Activated CD8-positive, alpha-beta T cell treated with anti-CD3 and anti-CD28 coated beads for 36 hours (primary cell): Measurements from ENCODE around the gene JAK1. TPM values are rescaled to one million over a fixed set of nuclear protein-coding genes. Genes with fewer than 3 reads are reported as not detected.

Experiments used
- ATAC-seq: fragments of 200-7000 bp; cut with Tn5 transposase; one replicate; pipeline ENCODE4 v1.10.0; 2021; ENCODE audit warnings: mild to moderate bottlenecking, moderate library complexity
- CTCF ChIA-PET: fragments of 350-600 bp; sonication (Branson Sonifier 250); formaldehyde crosslinking; loops from one replicate; lab custom pipeline; 2021; ENCODE audit warnings: antibody characterized with exemption; lab: Charles Lee
- POLR2A ChIA-PET: fragments of 350-600 bp; sonication (Branson Sonifier 250); formaldehyde crosslinking; loops from one replicate; lab custom pipeline; 2021; ENCODE audit warnings: antibody characterized with exemption; lab: Charles Lee
- DNase-seq: peaks from one replicate; pipeline ENCODE4 v3.0.0-alpha.2; 2020
- H3K27ac Mint-ChIP-seq: one replicate; pipeline ENCODE4 v1.8.0; 2021; ENCODE audit warnings: mild to moderate bottlenecking, mixed read lengths
- H3K27me3 Mint-ChIP-seq: one replicate; pipeline ENCODE4 v1.8.0; 2021; ENCODE audit warnings: mixed read lengths
- H3K36me3 Mint-ChIP-seq: one replicate; pipeline ENCODE4 v1.8.0; 2021; ENCODE audit warnings: low read depth, mixed read lengths
- H3K4me1 Mint-ChIP-seq: one replicate; pipeline ENCODE4 v1.8.0; 2021; ENCODE audit warnings: low read depth, mixed read lengths
- H3K4me3 Mint-ChIP-seq: one replicate; pipeline ENCODE4 v1.8.0; 2021; ENCODE audit warnings: mild to moderate bottlenecking, moderate library complexity, mixed read lengths
- H3K9me3 Mint-ChIP-seq: one replicate; pipeline ENCODE4 v1.8.0; 2021; ENCODE audit warnings: mixed read lengths
- CTCF ChIP-seq: fragments of 200-600 bp; IDR thresholded peaks from one replicate; pipeline ENCODE4 v1.8.0; 2022; ENCODE audit warnings: antibody characterized with exemption, mild to moderate bottlenecking
- intact Hi-C: fragments of 100-400 bp; cut with micrococcal nuclease; formaldehyde crosslinking; loops from one replicate; pipeline ENCODE4 v1.10.0; 2022
- total RNA-seq, 2 experiments: library from RNA; stranded (reverse); gene quantifications; one replicate each; pipeline ENCODE4 v1.2.3, GENCODE V29; 2021

Gene JAK1
- total RNA-seq, 2 experiments from 2014 or later, result 96.3 to 108 TPM

- no peak overlapping the region for H3K27ac Mint-ChIP-seq
- ChIA-PET CTCF (no interaction called here), POLR2A (interaction anchor here (0.9 kb wide), 1 partner anchor 67 kb away, joined by 3 read pairs; no protein-coding TSS in a partner anchor)
- peaks cover 30% of the 10 kb centered on the region for H3K36me3 Mint-ChIP-seq
- ATAC-seq (no peak), DNase-seq (no peak)
- peaks cover 72% of the 10 kb centered on the region for H3K4me1 Mint-ChIP-seq
- intact Hi-C loops, result no loop called here
- no peaks in the 10 kb centered on the region for H3K27me3 Mint-ChIP-seq
- TF ChIP-seq CTCF, result no peak
- peaks cover 7% of the 10 kb centered on the region for H3K9me3 Mint-ChIP-seq
- H3K4me3 Mint-ChIP-seq, result no peak overlapping the region
Observed at GRCh38 chr1:64935551-64936155, 30.7 kb downstream of the JAK1 start.

- ATAC-seq (no peak), DNase-seq (no peak)
- H3K36me3 Mint-ChIP-seq, result peaks cover 38% of the 10 kb centered on the region
- peaks cover 74% of the 10 kb centered on the region for H3K4me1 Mint-ChIP-seq
- no peaks in the 10 kb centered on the region for H3K27me3 Mint-ChIP-seq
- H3K9me3 Mint-ChIP-seq, result peaks cover 12% of the 10 kb centered on the region
- H3K4me3 Mint-ChIP-seq, result no peak overlapping the region
- POLR2A ChIA-PET, result interaction anchor here (0.6 to 1.5 kb wide), 6 partner anchors 11 to 77 kb away, joined by 3 to 4 read pairs (median 3); no protein-coding TSS in a partner anchor
- intact Hi-C loops, result no loop called here
- CTCF ChIA-PET, result interaction anchor here (1.2 kb wide), 1 partner anchor 12 kb away, joined by 5 read pairs; no protein-coding TSS in a partner anchor
- peak overlapping the region; percentile 57 for H3K27ac Mint-ChIP-seq
- TF ChIP-seq CTCF, result no peak
Observed at GRCh38 chr1:64934878-64935275, 31.5 kb downstream of the JAK1 start.

GRCh38 chr1:64934115-64934877 lies 32.1 kb downstream of the JAK1 start:
- Mint-ChIP-seq H3K4me3 (no peak overlapping the region), H3K36me3 (peaks cover 41% of the 10 kb centered on the region), H3K27me3 (no peaks in the 10 kb centered on the region), H3K9me3 (peaks cover 16% of the 10 kb centered on the region), H3K27ac (peak overlapping the region; percentile 83), H3K4me1 (peaks cover 76% of the 10 kb centered on the region)
- ATAC-seq (no peak), DNase-seq (no peak)
- POLR2A ChIA-PET, result interaction anchor here (0.5 to 1.5 kb wide), 7 partner anchors 11 to 78 kb away, joined by 3 to 5 read pairs (median 3); no protein-coding TSS in a partner anchor
- TF ChIP-seq CTCF, result no peak
- intact Hi-C loops, result no loop called here
- CTCF ChIA-PET, result interaction anchor here (1.2 to 2.0 kb wide), 2 partner anchors 12 to 18 kb away, joined by 4 to 5 read pairs; no protein-coding TSS in a partner anchor

DNA sequence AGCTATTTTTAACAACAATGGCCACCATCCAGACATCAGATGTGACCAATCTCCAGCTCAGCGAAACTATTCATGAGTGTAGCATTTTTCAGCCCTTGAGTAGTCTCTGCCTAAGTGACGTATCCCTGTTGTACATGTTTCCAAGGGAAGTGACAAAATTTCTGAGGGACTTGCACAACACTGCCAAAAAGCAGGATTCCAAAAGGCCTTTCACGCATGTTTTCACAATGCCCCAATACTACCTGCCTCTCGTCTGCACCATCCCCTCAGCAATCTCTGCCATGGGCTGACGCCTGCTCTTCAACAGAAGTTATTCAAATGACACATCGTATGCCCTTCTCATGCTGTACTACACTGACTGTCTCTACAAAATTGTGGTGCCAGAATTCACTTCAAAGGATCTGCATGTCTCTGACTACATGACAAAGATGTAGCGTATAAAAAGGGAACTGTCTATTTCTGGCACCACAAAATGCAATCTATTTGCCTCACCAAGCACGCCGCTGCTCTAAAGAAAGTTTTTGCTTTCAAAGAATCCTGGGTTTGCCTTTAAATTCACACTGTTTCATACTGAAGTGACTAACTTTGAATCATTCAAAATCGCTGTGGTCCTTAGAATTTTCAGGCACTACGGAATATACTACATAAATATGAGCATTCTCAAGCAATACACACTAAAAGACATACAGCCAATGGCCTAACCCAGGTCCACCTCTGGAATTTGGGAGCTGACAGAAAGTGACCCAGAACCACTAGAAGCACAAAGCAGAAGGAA lies 32.9 kb downstream of the JAK1 start:
- ChIA-PET POLR2A (interaction anchor here (0.5 to 1.5 kb wide), 6 partner anchors 10 to 30 kb away, joined by 3 to 9 read pairs (median 4); no protein-coding TSS in a partner anchor), CTCF (interaction anchor here (1.0 to 2.0 kb wide), 5 partner anchors 11 to 142 kb away, joined by 4 to 8 read pairs (median 5); partner anchors contain the start of gene JAK1)
- TF ChIP-seq CTCF, result no peak
- intact Hi-C loops, result no loop called here
- peaks cover 77% of the 10 kb centered on the region for H3K4me1 Mint-ChIP-seq
- DNase-seq (peak; percentile 55), ATAC-seq (peak; percentile 93)
- H3K27ac Mint-ChIP-seq, result peak overlapping the region; percentile 83
- H3K9me3 Mint-ChIP-seq, result peaks cover 15% of the 10 kb centered on the region
- peak overlapping the region; percentile 22 for H3K4me3 Mint-ChIP-seq
- peaks cover 36% of the 10 kb centered on the region for H3K36me3 Mint-ChIP-seq
- H3K27me3 Mint-ChIP-seq, result no peaks in the 10 kb centered on the region
